ENCODE measurements around the gene APC.

DNA sequence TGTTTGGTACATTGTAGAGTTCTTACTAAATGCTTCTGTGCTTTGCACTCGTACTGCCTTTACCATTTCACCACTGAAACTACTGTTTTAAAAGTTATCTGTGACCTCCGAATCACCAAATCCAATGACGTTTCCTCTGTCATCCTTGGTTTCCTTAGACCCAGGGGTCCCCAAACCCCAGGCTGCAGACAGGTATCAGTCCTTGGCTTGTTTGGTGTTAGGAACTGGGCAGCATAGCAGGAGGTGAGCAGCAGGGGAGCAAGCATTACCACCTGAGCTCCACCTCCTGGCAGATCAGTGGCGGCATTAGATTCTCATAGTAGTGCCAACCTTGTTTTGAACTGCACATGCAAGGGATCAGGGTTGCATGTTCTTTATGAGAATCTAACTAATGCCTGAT, 26.8 kb upstream of the APC start:
- TF ChIP-seq, protein P1, sequence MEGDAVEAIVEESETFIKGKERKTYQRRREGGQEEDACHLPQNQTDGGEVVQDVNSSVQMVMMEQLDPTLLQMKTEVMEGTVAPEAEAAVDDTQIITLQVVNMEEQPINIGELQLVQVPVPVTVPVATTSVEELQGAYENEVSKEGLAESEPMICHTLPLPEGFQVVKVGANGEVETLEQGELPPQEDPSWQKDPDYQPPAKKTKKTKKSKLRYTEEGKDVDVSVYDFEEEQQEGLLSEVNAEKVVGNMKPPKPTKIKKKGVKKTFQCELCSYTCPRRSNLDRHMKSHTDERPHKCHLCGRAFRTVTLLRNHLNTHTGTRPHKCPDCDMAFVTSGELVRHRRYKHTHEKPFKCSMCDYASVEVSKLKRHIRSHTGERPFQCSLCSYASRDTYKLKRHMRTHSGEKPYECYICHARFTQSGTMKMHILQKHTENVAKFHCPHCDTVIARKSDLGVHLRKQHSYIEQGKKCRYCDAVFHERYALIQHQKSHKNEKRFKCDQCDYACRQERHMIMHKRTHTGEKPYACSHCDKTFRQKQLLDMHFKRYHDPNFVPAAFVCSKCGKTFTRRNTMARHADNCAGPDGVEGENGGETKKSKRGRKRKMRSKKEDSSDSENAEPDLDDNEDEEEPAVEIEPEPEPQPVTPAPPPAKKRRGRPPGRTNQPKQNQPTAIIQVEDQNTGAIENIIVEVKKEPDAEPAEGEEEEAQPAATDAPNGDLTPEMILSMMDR (IDR thresholded peaks at IDR 0.05) = no peak
- TF ChIP-seq EP300 (IDR thresholded peaks at IDR 0.05) (no peak), POLR2A (IDR thresholded peaks at IDR 0.05) (no peak)

All from upper lobe of left lung (tissue), 4 donors.